ENCODE data around the gene ERN2. TPM values are rescaled to one million over a fixed set of nuclear protein-coding genes. Genes with fewer than 3 reads are reported as not detected.
A peak's percentile ranks its signal among the peaks of the same experiment; 100 is the strongest.

Gene ERN2
- total and polyA plus RNA-seq, 2 of the 13 experiments (the other 11 are each of a cell fraction or from before 2014, with no cell fraction given), result 2.2 to 3.5 TPM

DNA sequence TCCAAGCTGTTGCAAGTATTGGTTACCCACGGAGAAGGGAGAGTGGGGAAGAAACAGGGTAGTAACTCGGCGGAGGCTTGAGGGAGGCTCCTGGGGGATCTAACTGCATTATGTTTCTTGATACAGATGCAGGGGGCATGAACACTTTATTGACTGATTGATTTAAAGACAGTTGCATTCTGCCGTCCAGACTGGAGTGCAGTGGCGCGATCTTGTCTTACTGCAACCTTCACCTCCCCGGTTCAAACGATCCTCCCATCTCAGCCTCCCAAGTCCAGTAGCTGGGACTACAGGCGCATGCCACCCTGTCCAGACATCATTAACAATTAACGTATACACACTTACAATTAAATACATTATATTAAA is 15.1 kb upstream of the ERN2 start (continued):
- TF ChIP-seq, protein P1, sequence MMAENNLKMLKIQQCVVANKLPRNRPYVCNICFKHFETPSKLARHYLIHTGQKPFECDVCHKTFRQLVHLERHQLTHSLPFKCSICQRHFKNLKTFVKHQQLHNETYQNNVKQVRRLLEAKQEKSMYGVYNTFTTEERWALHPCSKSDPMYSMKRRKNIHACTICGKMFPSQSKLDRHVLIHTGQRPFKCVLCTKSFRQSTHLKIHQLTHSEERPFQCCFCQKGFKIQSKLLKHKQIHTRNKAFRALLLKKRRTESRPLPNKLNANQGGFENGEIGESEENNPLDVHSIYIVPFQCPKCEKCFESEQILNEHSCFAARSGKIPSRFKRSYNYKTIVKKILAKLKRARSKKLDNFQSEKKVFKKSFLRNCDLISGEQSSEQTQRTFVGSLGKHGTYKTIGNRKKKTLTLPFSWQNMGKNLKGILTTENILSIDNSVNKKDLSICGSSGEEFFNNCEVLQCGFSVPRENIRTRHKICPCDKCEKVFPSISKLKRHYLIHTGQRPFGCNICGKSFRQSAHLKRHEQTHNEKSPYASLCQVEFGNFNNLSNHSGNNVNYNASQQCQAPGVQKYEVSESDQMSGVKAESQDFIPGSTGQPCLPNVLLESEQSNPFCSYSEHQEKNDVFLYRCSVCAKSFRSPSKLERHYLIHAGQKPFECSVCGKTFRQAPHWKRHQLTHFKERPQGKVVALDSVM (CRISPR knock-in tag; IDR thresholded peaks at IDR 0.05), result 0 out of 2 replicates have a peak, but pooled peaks have one; percentile 43
- TF ChIP-seq ZNF724P (CRISPR knock-in tag; IDR thresholded peaks at IDR 0.05; ENCODE audit: borderline replicate concordance) (no peak), ZNF318 (CRISPR knock-in tag; IDR thresholded peaks at IDR 0.05) (no peak), ZNF333 (CRISPR knock-in tag; IDR thresholded peaks at IDR 0.05; ENCODE audit: borderline replicate concordance) (no peak), PHF20 (CRISPR knock-in tag; IDR thresholded peaks at IDR 0.05) (no peak)

All from HepG2 (cell line).